Measurements from ENCODE around the gene LSM11.

Gene LSM11

GRCh38 chr5:157735991-157736390 is 7.5 kb upstream of the LSM11 start:
- no peak for DNase-seq

- DNase-seq = no peak
Measured at GRCh38 chr5:157739388-157740228, 3.9 kb upstream of the LSM11 start.

GRCh38 chr5:157740229-157740610 is 3.3 kb upstream of the LSM11 start:
- peak; percentile 9 for DNase-seq

GRCh38 chr5:157741131-157741530 is 2.4 kb upstream of the LSM11 start:
- DNase-seq = no peak

GRCh38 chr5:157744051-157745011 is 819 bp downstream of the LSM11 start:
- peak; percentile 12 for DNase-seq

- no peak for DNase-seq
Measured at GRCh38 chr5:157745041-157745456, 1.5 kb downstream of the LSM11 start.

- DNase-seq = no peak
Measured at GRCh38 chr5:157747173-157747740, 3.7 kb downstream of the LSM11 start.

- no peak for DNase-seq
Measured at GRCh38 chr5:157747766-157748700, 4.5 kb downstream of the LSM11 start.

- no peak for DNase-seq
Measured at GRCh38 chr5:157748760-157749461, 5.4 kb downstream of the LSM11 start.

GRCh38 chr5:157749462-157749799 is 5.9 kb downstream of the LSM11 start:
- DNase-seq = no peak

- DNase-seq = no peak
Measured at GRCh38 chr5:157750320-157750719, 6.8 kb downstream of the LSM11 start.

GRCh38 chr5:157756122-157756521 is 12.6 kb downstream of the LSM11 start:
- no peak for DNase-seq

- no peak for DNase-seq
Measured at GRCh38 chr5:157758706-157759105, 15.2 kb downstream of the LSM11 start.

- DNase-seq = peak; percentile 62
Measured at GRCh38 chr5:157761690-157762621, 18.4 kb downstream of the LSM11 start.

- no peak for DNase-seq
Measured at GRCh38 chr5:157764531-157764930, 21.0 kb downstream of the LSM11 start.

- no peak for DNase-seq
Measured at GRCh38 chr5:157766442-157766841, 22.9 kb downstream of the LSM11 start.

- DNase-seq = no peak
Measured at GRCh38 chr5:157766902-157767301, 23.4 kb downstream of the LSM11 start.

- DNase-seq = no peak
Measured at GRCh38 chr5:157767689-157768088, 24.2 kb downstream of the LSM11 start.

- DNase-seq = no peak
Measured at GRCh38 chr5:157770665-157771064, 27.2 kb downstream of the LSM11 start.

- DNase-seq = no peak
Measured at GRCh38 chr5:157772127-157772526, 28.6 kb downstream of the LSM11 start.
